GF-D8 (cell line): ENCODE results near the gene U2SURP.
A peak's percentile ranks its signal among the peaks of the same experiment; 100 is the strongest.
"Not testable (repeated sequence)": the region's sequence is repeated elsewhere in the genome, so short reads cannot be mapped to it uniquely, and the experiment has no call there.

ENCODE experiments used
- DNase-seq: peaks from one replicate; lab custom pipeline; 2025; lab: John Stamatoyannopoulos, UW

The U2SURP gene

DNA sequence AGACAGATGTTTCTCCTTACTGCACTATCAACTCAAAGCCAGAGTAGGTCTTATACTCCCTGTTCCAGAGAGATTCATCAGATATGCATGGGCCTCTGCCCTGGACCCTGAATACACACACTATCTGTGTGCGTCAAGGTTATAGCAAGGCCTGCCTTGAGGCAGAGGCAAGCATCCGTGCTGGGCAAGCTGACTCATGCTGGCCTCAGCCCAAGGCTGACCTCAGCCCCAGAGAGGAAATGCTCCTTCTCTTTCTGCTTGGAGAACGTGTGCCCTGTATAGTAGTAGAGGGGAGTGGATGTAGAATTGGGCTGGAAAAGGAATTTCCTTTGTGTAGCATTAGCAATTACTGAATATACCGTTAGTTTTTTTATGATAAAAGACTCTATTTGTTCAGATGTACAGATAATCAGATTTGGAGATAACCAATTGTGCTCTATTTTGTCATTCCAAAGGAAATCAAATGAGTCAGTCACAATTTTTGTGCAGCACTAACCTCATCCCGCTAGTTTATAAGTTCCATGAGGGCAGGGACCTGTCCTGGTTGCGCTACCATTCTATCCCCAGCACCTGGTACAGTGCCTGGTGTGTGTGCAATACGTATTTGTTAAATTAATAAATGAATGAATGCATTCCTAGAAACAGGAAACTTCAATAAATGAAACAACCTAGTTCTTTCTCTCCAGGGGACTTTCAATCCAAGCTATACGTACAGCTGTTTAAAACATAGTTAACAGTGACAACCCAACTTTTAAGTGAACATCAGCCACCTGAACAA is 24.6 kb upstream of the U2SURP start:
- DNase-seq, result no peak

DNA sequence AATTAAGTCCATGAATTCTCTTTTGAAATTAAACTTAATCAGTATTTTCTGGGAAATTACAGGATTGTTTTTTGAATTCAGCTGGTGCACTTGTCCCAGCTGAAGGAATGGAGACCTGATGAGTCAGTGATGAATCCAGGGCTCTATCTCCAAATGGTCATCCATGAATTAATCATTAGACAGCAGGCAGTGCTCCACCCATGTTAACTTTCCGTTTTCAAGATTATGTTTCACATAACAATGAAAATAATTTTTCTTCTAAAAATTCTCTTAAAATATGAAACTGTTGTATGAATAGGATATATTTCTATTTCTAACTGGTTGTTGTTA is 24.0 kb upstream of the U2SURP start:
- DNase-seq, result no peak

DNA sequence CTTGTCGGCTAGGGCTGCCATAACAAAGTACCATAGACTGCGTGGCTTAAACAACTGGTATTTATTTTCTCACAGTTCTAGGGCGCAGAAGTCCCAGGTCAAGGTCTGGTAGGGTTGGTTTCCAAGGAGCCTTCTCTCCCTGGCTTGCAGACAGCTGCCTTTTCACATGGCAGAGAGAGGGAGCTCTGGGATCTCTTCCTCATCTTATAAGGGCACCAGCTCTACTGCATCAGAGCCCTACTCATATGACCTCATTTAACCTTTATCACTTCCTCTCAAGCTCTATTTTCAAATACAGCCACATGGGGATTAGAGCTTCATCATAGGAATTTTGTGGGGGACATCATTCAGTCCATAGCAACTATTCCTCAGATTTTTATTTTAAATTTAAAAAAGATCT is 20.3 kb upstream of the U2SURP start:
- no peak for DNase-seq

DNA sequence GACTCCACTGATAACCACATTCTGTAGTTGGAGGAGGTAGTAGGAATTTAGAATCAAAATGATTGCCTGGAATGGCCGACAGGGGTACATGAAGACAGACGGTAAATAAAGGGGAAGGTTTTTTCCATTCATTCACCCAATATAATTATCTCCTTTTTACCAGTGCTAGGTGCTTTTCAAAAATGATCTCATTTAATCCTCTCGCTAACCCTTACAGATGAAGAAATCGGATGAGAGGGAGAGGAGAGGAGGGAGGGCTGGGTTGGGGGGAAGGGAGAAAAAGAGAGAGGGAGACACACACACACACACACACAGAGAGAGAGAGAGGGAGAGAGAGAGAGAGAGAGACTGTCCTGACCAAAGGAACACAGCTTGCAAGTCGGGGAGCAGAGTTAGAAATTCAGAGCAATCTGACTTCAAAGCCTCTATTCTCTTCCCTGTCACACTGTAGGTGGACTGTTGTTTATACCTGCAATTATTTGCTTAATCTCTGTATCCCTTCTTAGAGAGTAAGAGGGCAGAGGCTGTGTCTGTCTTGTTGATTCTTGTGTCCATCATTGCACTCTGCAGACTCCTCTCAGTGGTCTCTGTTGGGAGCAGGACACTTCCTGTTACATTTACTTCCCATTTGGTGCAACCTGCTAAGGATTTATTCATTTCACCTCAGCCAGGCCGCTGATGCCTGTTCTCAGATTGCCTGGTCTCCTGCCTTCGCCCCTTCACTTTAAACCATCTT is 19.2 kb upstream of the U2SURP start:
- no peak for DNase-seq

DNA sequence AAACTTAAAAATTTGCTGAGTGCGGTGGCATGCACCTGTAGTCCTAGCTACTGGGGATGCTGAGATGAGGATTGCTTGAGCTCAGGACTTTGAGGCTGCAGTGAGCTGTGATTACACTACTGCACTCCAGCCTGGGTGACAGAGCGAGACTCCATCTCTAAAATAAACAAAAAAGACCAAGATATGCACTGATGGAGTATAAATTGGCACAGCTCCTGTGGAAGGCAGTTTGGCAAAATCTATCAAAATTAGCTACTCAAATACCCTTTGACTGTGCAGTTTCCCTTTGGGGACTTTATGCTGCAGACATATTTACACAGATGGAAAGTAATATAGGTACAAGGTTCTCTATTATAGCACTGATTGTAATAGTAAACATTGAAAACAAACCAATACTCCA is 18.1 kb upstream of the U2SURP start:
- no peak for DNase-seq

DNA sequence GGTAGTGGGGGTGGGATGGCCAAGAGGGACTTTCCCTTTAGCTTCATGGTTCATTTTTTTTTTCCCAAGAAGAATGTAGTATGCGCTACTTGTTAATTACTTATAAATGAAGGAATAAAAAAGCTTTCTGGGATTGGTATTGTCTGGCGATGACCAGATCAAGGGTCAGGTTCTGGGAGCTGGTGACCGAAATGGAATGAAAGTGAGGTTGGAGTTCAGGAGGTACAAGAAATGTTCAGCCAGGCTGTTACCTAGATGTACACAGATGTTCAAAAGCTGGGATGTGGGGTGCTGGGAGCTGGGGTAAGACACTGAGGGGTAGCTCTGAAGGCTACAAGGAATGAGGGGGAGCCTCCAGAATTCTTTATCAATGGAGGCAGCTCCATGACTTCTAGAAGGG is 17.1 kb upstream of the U2SURP start:
- DNase-seq, result no peak

DNA sequence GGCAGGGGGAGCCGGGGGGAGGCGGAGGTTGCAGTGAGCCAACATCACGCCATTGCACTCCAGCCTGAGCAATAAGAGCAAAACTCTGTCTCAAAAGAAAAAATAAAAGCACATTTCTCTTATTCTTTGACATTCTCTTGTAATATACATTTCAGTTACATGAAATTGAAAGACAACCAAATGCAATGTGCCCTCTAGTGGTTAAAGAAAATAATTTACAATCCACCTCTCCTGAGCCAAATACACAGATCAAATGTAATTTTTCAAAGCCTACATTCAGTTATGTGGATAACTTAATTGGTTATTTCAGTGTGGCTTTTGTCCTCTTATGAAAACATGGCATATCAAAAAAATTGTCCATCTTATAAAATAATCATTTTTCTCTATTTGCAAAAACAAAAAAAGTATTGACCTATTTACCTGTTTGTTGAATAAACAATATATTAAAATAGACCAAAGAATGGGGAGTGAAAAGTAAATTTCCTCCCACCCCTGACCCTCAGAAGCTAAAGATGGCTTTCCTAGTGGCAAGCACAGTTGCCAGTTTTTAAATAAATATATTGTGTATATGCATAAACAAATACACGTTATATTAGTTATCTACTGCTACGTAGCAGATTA is 14.2 kb upstream of the U2SURP start:
- no peak for DNase-seq

DNA sequence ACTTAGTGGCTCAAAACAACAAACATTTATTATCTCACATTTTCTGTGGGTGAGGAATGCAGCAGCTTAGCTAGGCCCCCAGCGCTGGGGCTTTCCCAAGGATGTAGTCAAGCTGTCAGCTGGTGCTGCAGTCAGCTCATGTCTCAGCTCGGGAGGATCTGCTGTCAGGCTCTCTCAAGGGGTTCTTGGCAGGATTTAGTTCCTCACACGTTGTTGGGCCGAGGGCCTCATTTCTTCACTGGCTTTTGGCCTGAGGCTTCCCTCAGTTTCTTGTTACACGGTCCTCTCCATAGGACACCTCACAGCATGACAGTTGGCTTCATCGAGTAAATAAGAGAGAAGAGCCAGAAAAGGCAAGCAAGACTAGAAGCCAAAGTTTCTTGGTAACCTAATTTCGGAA is 13.7 kb upstream of the U2SURP start:
- no peak for DNase-seq

DNA sequence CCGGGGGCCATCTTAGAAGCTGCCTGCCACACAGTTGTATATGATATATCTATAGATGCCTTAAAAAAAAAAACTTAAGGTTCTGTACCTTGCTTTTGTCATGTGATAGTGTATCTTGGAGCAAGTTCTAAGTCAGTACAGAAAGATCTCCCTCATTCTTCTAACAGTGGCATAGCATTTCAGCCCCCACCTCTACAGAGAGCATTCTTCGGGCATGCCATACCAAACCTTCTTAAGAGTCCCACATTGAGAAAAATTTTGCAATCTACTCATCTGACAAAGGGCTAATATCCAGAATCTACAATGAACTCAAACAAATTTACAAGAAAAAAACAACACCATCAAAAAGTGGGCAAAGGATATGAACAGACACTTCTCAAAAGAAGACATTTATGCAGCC is 13.1 kb upstream of the U2SURP start:
- DNase-seq, result not testable (repeated sequence)

DNA sequence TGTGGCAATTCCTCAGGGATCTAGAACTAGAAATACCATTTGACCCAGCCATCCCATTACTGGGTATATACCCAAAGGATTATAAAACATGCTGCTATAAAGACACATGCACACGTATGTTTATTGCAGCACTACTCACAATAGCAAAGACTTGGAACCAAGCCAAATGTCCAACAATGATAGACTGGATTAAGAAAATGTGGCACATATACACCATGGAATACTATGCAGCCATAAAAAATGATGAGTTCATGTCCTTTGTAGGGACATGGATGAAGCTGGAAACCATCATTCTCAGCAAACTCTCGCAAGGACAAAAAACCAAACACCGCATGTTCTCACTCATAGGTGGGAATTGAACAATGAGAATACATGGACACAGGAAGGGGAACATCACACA is 12.5 kb upstream of the U2SURP start:
- not testable (repeated sequence) for DNase-seq

DNA sequence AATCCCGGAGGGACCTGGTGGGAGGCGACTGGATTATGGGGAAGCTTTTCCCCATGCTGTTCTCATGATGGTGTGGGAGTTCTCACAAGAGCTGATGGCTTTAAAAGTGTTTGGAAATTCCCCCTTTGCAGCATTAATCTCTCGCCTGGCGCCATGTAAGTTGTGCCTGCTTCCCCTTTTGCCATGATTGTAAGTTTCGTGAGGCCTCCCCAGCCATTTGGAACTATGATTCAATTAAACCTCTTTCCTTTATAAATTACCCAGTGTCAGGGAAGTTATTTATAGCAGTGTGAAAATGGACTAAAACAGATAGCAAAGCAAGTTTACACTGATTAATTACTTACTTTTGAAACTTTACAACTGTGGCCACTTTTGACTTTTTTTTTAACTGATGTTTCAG is 10.6 kb upstream of the U2SURP start:
- no peak for DNase-seq

DNA sequence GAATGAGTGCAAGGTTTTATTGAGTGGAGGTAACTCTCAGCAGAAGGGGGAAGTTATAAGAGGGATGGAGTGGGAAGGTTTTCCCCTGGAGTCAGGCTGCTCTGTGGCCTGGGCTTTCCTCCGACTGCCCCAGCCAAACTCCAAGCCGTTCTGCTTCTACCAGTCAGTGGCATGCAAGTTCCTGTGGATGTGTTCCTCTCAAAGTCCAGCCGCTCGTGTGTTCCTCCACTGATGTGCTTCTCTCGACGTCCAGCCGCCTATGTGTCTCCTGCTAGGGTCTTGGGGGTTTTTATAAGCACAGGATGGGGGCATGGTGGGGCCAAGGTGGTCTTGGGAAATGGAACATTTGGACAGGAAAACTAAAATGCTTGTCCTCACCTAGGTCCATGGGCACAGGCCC is 9.0 kb upstream of the U2SURP start:
- no peak for DNase-seq

DNA sequence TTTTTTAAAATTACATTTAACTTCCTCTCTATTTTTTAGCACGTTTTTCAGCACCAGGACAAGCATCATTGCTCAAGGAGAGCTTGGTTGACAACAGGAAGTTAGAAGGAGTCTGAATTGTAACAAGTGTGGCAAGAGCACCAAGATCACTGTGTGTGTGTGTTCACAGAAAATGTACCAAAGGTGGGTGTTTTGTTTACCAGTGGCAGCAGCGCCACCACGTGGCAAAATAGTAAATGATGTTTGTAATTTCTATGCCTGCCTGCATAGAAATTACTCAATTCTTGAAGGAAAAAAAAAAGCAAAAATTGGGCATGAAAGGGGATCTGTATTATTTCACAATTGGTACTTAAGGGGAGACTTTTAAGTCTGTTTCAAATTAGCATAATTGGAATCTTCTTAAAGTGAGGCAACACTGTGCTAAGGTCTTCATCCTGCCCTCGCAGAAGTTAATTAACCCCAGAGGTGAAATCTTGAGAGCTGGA is 7.4 kb upstream of the U2SURP start:
- DNase-seq, result peak; percentile 28

DNA sequence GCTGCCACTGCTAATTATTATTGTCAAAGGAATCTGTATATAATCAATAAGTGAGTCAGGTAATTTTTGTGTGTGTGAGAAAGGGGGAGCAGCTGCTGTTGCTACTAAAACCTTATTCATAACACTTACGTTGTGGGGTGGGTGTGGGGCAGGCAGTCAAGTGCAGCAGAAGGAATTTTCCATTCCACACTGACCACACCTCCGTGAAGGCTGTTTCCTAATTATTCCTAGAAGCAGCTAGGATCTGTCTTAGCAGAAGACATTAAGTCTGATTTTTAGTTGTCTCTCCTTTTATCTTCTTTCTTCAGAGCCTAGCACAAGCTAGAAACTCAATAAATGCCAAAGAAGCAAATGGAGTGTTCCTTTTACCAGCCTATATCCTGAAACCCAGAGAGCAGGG is 4.0 kb upstream of the U2SURP start:
- peak; percentile 25 for DNase-seq

DNA sequence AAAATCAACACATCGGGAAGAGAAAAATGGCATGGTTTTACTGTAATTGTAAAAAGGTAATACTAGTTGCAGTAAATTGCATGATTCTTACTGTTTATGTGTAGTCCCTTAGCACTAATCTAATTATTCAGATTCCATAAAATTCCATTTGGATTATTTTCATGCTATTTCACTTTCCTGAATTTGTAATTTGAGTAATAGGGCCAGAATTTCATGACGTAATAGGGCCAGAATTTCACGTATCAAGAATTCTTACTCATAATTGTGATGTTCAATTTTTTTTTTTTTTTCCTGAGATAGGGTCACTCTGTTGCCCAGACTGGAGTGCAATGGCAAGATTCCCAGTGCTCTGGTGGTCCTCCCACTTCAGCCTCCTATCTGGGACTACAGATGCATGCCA is 2.9 kb upstream of the U2SURP start:
- no peak for DNase-seq

DNA sequence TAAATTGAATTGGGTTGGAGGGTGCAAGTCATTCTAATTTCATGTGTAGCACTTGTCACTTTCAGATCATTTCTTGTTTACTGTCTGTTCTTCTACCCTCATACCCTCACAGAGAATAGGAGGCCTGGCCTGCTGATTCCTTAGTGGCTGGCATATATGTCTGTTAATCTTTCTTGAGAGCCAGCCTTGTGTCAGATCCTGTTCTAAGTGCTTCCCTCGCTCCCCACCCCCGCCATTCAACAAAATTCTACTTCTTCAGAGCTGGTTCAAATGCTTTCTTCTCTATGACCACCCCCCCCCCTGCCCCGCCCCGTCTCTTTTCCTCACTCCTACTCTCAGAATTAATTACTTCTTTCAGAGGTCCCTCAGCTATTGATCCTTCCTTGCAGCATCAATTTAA is 1.5 kb upstream of the U2SURP start:
- DNase-seq, result no peak

DNA sequence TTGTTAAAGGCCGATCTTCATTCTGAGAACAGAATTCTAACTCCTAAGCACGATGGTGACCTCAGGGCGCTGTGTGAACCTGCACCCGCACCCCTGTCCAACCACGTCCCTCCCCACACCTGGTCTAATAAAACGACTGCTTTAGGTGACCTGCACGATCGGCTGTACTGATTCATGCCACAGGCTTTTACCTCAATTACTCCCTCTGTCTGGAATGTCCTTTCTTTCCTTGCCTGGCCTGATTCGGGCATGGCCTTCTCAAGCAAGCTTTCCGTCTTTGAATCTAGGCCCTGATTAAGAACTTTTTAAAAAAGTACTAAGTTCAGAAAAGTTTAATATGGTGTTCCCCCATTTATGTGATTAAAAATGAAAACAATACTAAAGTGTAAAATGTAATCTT is 842 bp upstream of the U2SURP start:
- DNase-seq, result no peak

DNA sequence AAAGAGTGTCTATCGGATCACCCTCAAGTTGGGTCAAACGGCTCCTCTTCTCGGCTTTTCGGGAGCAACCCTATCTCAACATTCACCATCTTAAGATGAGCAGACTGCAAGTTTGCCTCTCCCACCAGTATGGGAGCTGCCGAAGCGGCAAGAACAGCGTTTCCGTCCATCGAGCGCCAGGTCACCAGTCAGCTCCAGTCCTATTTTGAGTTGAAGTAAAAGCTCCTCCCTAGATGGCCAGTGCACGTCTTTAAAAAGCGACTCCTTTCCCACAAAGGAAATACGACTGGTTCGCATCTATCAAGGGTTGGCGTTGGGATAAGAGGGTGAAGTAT is 369 bp upstream of the U2SURP start:
- DNase-seq, result peak; percentile 82

DNA sequence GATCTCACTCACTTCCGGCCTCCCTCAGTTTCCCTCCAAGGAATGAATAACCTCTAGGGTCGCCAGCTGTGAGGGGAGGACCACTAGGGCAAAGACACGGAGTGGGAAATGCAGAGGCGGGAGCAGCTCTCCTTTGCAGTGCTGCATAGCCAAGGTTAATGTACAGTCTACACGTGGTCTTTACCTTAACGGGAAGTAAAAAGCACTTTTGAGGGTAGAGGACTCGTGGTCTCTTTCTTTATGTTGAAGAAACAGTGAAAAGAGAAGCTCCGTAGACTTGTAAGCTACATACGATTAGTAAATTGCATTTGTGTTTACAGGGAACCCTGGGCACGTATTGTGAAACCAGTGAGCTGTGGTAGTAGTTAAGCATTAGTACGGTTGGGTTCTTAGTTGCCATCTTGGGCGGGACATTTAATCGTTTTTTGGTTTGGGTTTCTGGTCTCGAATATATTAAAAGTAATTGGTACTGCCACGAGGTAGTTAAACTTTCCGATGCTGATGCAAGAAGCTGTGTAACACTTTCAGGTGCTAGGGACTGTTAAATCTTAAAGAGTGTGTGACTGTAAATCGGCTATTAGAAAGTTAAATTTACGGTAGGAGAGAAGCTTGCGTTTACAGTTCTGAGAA is 828 bp downstream of the U2SURP start:
- DNase-seq, result peak; percentile 34

DNA sequence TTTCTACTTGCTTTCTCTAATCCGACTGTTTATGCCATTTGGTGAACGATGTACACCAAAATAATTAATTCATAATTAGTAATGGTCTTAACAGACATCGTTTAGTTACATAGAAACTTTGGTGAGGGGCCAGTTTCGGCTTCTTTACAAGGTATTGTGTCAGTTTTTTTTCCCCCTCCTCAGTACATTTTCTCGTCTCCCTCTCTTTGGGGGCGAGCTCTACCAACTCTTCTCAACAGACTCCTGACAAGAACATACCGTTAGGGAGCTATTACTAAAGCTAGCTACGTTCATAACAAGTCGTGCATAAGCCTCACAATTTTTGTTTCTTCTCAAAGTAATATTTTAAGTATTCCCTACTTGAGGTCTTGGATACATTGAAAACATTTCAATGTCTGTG is 1.4 kb downstream of the U2SURP start:
- no peak for DNase-seq

DNA sequence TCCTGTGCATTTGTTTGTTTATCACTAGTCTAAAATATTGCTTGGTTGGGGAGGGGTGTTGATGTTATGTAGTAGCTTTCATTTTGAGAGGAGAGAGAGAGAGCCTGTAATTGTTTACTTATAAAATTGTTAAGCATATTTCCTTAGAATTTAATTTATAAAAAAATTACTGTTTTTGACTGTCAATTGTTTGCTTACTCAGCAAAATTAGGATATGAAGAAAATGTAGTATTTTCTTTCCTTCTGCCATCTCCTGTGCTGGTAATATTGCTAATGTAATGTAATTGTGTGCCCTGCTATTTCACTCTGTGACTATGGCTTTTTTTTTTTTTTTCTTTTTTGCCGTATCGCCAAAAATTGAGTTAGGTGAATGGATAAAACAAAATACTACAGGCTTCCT is 3.5 kb downstream of the U2SURP start:
- no peak for DNase-seq

DNA sequence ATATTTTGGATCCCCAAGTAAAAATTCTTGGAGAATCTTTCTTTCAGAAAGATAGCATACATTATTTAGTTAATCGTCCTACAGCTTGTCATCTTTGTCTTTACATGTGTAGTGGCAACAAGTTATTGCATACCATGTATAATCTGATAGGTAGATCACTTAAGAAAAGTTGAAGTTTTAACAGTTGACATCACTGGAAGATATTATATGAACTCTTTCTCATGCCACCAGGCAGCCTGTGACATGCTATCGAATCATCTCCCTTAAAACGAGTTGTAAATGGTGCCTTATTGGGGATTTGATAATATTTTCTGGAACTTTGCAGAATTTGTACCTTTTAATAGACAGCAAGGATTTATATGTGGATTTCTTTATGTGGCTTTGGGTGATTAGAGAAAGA is 8.7 kb downstream of the U2SURP start:
- no peak for DNase-seq

DNA sequence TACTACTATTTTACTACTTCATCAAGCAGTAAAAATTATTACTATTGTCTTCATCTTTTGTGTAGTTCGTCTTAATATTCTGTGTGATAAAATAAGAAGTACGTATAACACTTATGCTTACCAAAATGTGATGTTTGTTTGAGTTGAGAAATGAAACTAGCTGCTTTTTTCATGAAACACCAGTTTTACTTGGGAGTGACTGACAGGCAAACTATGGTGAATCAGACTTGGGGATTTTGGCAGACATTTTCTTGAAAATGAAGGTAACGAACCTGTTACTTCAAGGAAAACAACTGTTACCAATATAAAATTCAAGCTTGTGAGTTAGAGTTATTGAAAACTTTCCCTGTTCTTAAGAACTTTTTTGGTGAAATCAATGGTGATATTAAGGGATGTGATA is 10.3 kb downstream of the U2SURP start:
- no peak for DNase-seq
